ENCODE measurements around the gene LAX1.
"Not testable (repeated sequence)": the region's sequence is repeated elsewhere in the genome, so short reads cannot be mapped to it uniquely, and the experiment has no call there.

The LAX1 gene

GRCh38 chr1:203756036-203756435 is 8.9 kb upstream of the LAX1 start:
- TF ChIP-seq, protein P1, sequence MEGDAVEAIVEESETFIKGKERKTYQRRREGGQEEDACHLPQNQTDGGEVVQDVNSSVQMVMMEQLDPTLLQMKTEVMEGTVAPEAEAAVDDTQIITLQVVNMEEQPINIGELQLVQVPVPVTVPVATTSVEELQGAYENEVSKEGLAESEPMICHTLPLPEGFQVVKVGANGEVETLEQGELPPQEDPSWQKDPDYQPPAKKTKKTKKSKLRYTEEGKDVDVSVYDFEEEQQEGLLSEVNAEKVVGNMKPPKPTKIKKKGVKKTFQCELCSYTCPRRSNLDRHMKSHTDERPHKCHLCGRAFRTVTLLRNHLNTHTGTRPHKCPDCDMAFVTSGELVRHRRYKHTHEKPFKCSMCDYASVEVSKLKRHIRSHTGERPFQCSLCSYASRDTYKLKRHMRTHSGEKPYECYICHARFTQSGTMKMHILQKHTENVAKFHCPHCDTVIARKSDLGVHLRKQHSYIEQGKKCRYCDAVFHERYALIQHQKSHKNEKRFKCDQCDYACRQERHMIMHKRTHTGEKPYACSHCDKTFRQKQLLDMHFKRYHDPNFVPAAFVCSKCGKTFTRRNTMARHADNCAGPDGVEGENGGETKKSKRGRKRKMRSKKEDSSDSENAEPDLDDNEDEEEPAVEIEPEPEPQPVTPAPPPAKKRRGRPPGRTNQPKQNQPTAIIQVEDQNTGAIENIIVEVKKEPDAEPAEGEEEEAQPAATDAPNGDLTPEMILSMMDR (IDR thresholded peaks at IDR 0.05; ENCODE audit: low read depth, low read length): no peak
- no peak for DNase-seq (ENCODE audit: extremely low read depth, low read depth)

- DNase-seq (ENCODE audit: extremely low read depth, low read depth): not testable (repeated sequence)
Observed at GRCh38 chr1:203758749-203759148, 6.2 kb upstream of the LAX1 start.

- TF ChIP-seq, protein P1 (IDR thresholded peaks at IDR 0.05; ENCODE audit: low read depth, low read length): no peak
- no peak for DNase-seq (ENCODE audit: extremely low read depth, low read depth)
Observed at GRCh38 chr1:203760506-203760905, 4.5 kb upstream of the LAX1 start.

DNA sequence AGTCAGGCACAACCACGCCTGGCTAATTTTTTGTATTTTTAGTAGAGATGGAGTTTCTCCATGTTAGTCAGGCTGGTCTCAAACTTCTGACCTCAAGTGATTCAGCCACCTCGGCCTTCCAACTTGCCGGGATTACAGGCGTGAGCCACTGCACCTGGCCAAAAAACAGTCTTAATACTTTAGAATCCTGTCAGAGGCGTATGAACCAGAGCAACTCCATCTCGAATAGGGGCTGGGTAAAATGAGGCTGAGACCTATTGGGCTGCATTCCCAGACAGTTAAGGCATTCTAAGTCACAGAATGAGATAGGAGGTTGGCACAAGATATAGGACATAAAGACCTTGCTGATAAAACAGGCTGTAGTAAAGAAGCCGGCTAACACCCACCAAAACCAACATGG is 3.0 kb upstream of the LAX1 start:
- DNase-seq (ENCODE audit: extremely low read depth, low read depth): not testable (repeated sequence)

DNA sequence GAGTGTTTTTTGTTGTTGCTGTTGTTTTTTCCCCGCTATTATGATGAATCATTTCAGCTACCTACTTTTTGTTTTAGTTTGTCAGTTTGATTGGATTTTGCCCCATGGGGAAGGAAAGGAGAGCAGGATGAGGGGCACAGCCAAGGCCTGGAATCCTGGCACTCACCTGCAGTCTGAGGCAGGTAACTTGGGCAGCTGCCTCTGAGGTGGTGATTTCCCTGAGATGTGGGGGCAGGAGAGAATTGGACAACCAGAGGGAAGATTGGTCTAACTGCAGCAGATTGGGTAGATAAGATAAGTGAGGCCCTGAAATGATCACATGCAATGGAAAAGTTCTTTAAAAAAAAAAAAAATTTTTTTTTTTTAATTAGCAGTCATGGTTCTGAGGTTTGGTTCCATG is 1.5 kb upstream of the LAX1 start:
- TF ChIP-seq, protein P1 (IDR thresholded peaks at IDR 0.05; ENCODE audit: low read depth, low read length): no peak
- DNase-seq (ENCODE audit: extremely low read depth, low read depth): no peak

- DNase-seq (ENCODE audit: extremely low read depth, low read depth): no peak
- TF ChIP-seq, protein P1 (IDR thresholded peaks at IDR 0.05; ENCODE audit: low read depth, low read length): no peak
Observed at GRCh38 chr1:203764105-203765028, 616 bp upstream of the LAX1 start.

DNA sequence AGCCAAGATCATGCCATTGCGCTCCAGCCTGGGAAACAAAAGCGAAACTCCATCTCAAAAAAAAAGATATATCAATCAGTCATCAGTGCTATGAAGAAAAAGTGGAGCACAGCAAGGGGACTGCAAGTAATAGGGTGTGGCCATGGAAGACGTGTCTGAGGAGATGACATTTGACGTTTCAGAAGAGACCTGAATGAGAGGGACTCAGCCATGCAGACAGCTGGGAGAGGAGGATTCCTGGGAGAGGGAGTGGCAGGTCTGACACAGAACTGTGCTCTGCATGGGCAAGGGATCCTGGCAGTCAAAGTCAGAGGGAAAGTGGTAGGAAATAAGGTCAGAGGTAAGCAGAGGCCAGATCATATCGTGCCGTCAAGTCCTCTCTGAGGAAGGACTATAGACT is 3.3 kb downstream of the LAX1 start:
- DNase-seq (ENCODE audit: extremely low read depth, low read depth): no peak
- TF ChIP-seq, protein P1 (IDR thresholded peaks at IDR 0.05; ENCODE audit: low read depth, low read length): no peak

GRCh38 chr1:203769505-203770343 is 4.7 kb downstream of the LAX1 start:
- TF ChIP-seq, protein P1 (IDR thresholded peaks at IDR 0.05; ENCODE audit: low read depth, low read length): no peak
- DNase-seq (ENCODE audit: extremely low read depth, low read depth): peak; percentile 74
